Measurements from ENCODE around the gene OR10H2.
"Not testable (repeated sequence)": the region's sequence is repeated elsewhere in the genome, so short reads cannot be mapped to it uniquely, and the experiment has no call there.

Gene OR10H2

DNA sequence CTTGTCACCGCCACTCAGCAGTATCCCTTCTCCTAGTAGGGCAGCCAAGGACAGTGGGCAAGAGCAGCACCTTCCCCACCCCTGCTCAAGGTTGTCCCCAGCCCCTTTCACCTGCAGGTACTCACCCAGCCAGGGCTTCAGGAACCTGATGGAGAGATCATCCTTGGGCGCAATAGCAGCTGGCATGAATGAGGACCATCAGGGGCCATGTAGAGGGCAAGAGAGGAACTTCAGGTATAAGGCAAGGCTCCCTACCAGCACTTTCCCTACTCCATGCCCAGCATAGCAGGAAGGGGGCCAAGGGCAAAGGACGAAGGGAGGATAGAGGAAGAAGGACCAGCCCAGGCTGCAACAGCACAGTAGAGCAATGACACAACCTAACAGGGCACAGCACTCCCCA is 46.3 kb downstream of the OR10H2 start:
- not testable (repeated sequence) for DNase-seq

DNA sequence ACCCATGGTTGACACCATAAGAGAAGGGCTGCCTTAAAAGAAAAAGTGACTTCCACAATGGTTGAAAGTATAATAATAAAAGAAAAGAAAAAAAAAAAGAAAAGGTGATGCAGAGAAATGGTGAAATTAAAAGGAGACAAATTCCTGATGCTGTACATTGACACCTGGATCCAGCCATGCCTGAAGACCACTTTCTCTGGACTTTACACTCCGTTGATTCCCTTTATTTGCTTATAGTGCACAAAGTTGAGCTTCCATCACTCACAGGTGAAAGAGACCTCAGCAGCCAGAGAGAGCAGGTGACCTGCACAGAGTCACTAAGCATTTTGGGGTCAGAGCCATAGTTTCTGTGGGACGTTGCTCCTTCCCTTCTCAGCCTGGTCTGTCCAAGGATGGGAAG is 47.4 kb downstream of the OR10H2 start:
- no peak for DNase-seq

DNA sequence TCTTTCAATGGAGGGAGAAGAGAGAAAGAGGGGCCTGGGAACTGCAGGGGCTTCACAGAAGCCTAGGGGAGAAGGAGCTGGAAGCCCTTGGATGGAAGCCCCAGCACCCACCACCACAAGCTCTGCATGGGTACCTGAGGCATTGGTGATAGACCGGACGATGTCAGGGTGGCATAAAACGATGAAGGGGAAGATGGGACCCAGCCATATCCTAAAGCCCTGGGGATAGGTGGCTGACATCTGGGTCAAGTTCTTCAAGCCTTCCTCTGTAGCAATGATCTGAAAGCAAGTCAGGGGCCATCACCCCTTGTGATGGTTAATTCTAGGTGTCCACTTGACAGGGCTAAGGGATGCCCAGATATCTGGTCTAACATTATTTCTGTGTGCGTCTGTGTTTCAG is 48.4 kb downstream of the OR10H2 start:
- DNase-seq = no peak

DNA sequence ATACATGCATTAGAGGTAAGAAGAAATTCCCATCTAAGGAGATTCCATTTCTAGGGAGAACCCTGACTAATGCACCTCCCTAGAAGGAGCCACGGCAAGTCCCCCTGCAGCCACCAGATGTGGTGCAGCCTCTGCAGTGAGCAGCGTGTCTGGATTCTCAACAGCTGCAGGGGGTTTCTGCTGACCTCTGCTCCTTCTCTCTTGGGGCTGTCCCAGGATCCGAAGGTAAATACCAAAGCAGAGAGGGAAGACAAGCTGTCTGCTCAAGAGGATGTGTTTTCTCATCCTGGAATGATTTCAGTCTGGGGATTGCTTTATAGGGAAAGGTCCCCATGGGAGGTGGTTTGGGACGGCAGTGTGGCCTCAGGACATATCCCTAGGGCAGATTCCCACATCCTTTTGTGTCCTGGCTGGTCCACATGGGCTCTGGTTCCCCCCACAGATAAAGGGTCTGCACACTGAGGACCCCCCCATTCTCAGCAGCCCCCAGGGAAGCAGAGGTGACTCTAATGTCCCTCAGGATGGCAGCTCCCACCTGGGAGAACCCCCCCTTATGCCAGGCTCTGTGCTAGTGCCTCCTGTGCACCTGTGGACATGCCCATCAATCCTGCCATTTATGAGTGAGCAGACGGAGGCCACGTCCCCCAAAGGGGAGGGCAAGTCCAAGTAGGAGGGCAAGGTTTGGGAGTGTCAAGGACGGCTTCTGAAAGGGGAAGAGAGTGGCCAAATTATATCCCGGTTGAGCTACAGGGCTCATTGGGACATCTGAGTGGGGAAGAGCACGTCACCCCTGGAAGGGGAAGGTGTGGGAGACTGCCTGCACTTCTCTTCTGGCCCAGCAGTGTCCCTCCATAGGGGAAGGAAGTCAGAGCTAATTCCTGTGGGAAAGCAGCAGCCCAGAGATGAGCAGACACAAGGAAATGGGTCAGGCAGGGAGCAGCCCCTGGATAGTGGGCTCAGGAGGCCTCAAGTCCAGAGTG is 49.5 kb downstream of the OR10H2 start:
- no peak for DNase-seq

All from activated CD4-positive, alpha-beta T cell treated with anti-CD3 and anti-CD28 coated beads, Interleukin-10, Interleukin-2, amounts not matched to agents 100 ng/mL and 50 ng/mL, durations not matched to agents 16 hours and 8 hours (primary cell).